Astrocyte of the hippocampus (primary cell): ENCODE results near the gene LONP2.
"Not testable (repeated sequence)": the region's sequence is repeated elsewhere in the genome, so short reads cannot be mapped to it uniquely, and the experiment has no call there.

ENCODE experiments used
- DNase-seq: peaks from one replicate; pipeline ENCODE4 v3.0.0; 2011; ENCODE audit warnings: low read depth, low spot score

The LONP2 gene

GRCh38 chr16:48287239-48287638 lies 43.1 kb downstream of the LONP2 start:
- DNase-seq = no peak

- DNase-seq = no peak
These were observed 47.2 kb downstream of the LONP2 start for GRCh38 chr16:48291303-48291702.

- no peak for DNase-seq
These were observed 47.7 kb downstream of the LONP2 start for GRCh38 chr16:48291754-48292153.

GRCh38 chr16:48292452-48292851 lies 48.4 kb downstream of the LONP2 start:
- DNase-seq = no peak

GRCh38 chr16:48294724-48295123 lies 50.6 kb downstream of the LONP2 start:
- no peak for DNase-seq

- no peak for DNase-seq
These were observed 51.6 kb downstream of the LONP2 start for GRCh38 chr16:48295488-48296281.

GRCh38 chr16:48299471-48299870 lies 55.4 kb downstream of the LONP2 start:
- DNase-seq = no peak

GRCh38 chr16:48300391-48300856 lies 56.3 kb downstream of the LONP2 start:
- DNase-seq = peak; percentile 36

- no peak for DNase-seq
These were observed 64.4 kb downstream of the LONP2 start for GRCh38 chr16:48308535-48308934.

GRCh38 chr16:48310908-48311641 lies 67.0 kb downstream of the LONP2 start:
- DNase-seq = no peak

GRCh38 chr16:48313905-48314304 lies 69.8 kb downstream of the LONP2 start:
- not testable (repeated sequence) for DNase-seq

- no peak for DNase-seq
These were observed 72.9 kb downstream of the LONP2 start for GRCh38 chr16:48317026-48317425.

GRCh38 chr16:48317614-48318315 lies 73.7 kb downstream of the LONP2 start:
- DNase-seq = peak; percentile 77

- DNase-seq = peak; percentile 55
These were observed 74.5 kb downstream of the LONP2 start for GRCh38 chr16:48318630-48319029.

GRCh38 chr16:48321317-48322036 lies 77.4 kb downstream of the LONP2 start:
- DNase-seq = peak; percentile 25

- DNase-seq = no peak
These were observed 80.0 kb downstream of the LONP2 start for GRCh38 chr16:48323783-48324775.

GRCh38 chr16:48326915-48327314 lies 82.8 kb downstream of the LONP2 start:
- no peak for DNase-seq

- DNase-seq = no peak
These were observed 85.0 kb downstream of the LONP2 start for GRCh38 chr16:48329138-48329537.

GRCh38 chr16:48330189-48330840 lies 86.2 kb downstream of the LONP2 start:
- no peak for DNase-seq

GRCh38 chr16:48330841-48331192 lies 86.7 kb downstream of the LONP2 start:
- DNase-seq = no peak
